Ovary (tissue), 3 donors: ENCODE data around the gene TMEM100.

ENCODE experiments used
- CTCF ChIP-seq, 3 donors: fragments of 450-650 bp in 2 of 3; fragments of 200-600 bp in 1 of 3; IDR thresholded peaks; one replicate each; pipeline versions ENCODE4 v1.5.1 to v1.8.0; 2016 to 2022; ENCODE audit warnings: antibody characterized with exemption in 3 of 3, mild to moderate bottlenecking in 1 of 3
- POLR2A ChIP-seq: fragments of 450-650 bp; IDR thresholded peaks from one replicate; pipeline ENCODE4 v1.6.1; 2017; ENCODE audit warnings: antibody characterized with exemption, mild to moderate bottlenecking, moderate library complexity
- donor health status: DM: no; HTN: no; CAD: no.

GRCh38 chr17:55676274-55676673, 46.4 kb downstream of the TMEM100 start:
- TF ChIP-seq POLR2A (no peak), CTCF (IDR thresholded peaks at IDR 0.05) (no peak)
